ENCODE measurements around the gene TMEM242. TPM values are rescaled to one million over a fixed set of nuclear protein-coding genes. Genes with fewer than 3 reads are reported as not detected.
A peak's percentile ranks its signal among the peaks of the same experiment; 100 is the strongest.

Gene TMEM242
- total and polyA plus RNA-seq, 2 of the 13 experiments (the other 11 are each of a cell fraction or from before 2014, with no cell fraction given): 5.6 to 11.1 TPM

DNA sequence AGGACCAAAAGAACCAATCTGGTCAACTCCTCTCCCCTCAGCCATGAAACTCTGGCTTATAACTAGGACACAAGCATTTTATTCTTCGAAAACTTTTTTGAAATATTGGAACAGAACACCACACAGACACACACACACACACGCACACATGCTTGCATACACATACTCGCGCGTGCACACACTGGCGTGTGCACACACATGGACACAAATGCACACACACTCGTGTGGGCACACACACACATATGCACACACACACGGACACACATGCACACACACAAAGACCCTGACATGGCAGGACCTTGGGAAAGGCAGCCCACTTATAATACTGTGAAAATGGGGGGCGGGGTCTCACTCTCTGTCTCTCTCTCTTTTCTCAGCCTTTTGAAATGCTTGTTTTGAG, 63.9 kb downstream of the TMEM242 start:
- POLR2A ChIA-PET: no interaction called here
- in situ Hi-C loops (cut with HindIII; ENCODE audit: extremely low pct_ligation_motif_present, low pct_unique_long_range_greater_than_20kb): no loop called here
- CTCF ChIA-PET (ENCODE audit: low intra/inter-chr PET ratio, low total read pairs): no interaction called here
- TF ChIP-seq CHCHD3 (CRISPR knock-in tag; IDR thresholded peaks at IDR 0.05) (no peak), ZFYVE20 (CRISPR knock-in tag; IDR thresholded peaks at IDR 0.05; ENCODE audit: borderline replicate concordance, low read depth) (peak; percentile 23; the same call in 1 of the 2 replicates)
- TF ChIP-seq, protein P1, sequence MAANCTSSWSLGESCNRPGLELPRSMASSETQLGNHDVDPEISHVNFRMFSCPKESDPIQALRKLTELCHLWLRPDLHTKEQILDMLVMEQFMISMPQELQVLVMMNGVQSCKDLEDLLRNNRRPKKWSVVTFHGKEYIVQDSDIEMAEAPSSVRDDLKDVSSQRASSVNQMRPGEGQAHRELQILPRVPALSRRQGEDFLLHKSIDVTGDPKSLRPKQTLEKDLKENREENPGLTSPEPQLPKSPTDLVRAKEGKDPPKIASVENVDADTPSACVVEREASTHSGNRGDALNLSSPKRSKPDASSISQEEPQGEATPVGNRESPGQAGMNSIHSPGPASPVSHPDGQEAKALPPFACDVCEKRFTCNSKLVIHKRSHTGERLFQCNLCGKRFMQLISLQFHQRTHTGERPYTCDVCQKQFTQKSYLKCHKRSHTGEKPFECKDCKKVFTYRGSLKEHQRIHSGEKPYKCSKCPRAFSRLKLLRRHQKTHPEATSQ (CRISPR knock-in tag; IDR thresholded peaks at IDR 0.05; ENCODE audit: borderline replicate concordance): no peak
- TF ChIP-seq, protein P2, sequence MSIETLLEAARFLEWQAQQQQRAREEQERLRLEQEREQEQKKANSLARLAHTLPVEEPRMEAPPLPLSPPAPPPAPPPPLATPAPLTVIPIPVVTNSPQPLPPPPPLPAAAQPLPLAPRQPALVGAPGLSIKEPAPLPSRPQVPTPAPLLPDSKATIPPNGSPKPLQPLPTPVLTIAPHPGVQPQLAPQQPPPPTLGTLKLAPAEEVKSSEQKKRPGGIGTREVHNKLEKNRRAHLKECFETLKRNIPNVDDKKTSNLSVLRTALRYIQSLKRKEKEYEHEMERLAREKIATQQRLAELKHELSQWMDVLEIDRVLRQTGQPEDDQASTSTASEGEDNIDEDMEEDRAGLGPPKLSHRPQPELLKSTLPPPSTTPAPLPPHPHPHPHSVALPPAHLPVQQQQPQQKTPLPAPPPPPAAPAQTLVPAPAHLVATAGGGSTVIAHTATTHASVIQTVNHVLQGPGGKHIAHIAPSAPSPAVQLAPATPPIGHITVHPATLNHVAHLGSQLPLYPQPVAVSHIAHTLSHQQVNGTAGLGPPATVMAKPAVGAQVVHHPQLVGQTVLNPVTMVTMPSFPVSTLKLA (IDR thresholded peaks at IDR 0.05): peak; percentile 45; the same call in 1 of the 2 replicates
- Histone ChIP-seq H3K9ac (ENCODE audit: insufficient read depth, low read depth, low read length) (no peak overlapping the region), H3K4me3 (replicated peaks in 1 of 3; ENCODE audit: insufficient read depth in 1 of 3, low read depth in 2 of 3, low read length in 3 of 3) (no peak overlapping the region), H3K27ac (ENCODE audit: extremely low read length, insufficient read depth, low read length) (no peak overlapping the region), H3K27me3 (ENCODE audit: control insufficient read depth in 1 of 2, insufficient read depth in 2 of 2, low read length in 2 of 2) (peaks cover 6 to 54% of the 10 kb centered on the region in 2 experiments; a peak in 4 of 5 replicates), H3K4me1 (ENCODE audit: insufficient read depth, low read length) (peaks cover 10% of the 10 kb centered on the region), H2AFZ (ENCODE audit: low read length) (no peak overlapping the region), H4K20me1 (ENCODE audit: insufficient read depth, low read length) (no peaks in the 10 kb centered on the region; the same call in 1 of the 2 replicates), H3K9me3 (ENCODE audit: low read length) (no peaks in the 10 kb centered on the region), H3K36me3 (replicated peaks in 1 of 2; ENCODE audit: control insufficient read depth in 1 of 2, insufficient read depth in 2 of 2, low read length in 2 of 2) (no peaks in the 10 kb centered on the region), H3K79me2 (ENCODE audit: insufficient read depth, low read length) (no peaks in the 10 kb centered on the region), H3K4me2 (ENCODE audit: low read depth, low read length) (no peak overlapping the region)
- DNase-seq (ENCODE audit: low spot score): no peak
- intact Hi-C loops (cut with micrococcal nuclease; ENCODE audit: unreplicated experiment): no loop called here
- no peak for ATAC-seq
- no peak for FAIRE-seq
- WGBS (ENCODE audit: low lambda C conversion rate): 56% methylated on average over 9 of the region's 9 CpGs
- no TSS peak for BruUV-seq (replicated peaks)

DNA sequence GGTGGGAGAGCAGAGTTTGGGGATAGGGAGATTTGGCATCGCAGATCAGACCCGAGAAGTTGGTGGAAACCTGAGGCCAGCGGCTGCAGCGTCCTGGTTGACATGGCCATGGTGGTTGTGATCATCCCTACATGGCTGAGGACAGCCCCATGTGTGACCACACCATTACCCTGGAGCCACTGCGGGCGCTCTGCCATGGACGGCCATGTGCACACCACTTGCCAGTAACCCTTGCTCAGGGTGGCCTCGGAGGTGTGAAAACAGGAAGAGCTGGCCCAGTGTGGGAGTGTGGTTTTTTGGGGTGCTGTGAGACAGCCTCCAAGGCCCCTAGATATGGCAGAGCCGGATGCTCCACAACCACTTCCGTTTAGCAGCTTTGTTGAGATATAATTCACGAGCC, 64.4 kb downstream of the TMEM242 start:
- H3K79me2 ChIP-seq (ENCODE audit: insufficient read depth, low read length): no peaks in the 10 kb centered on the region
- H3K4me3 ChIP-seq (replicated peaks in 1 of 3; ENCODE audit: insufficient read depth in 1 of 3, low read depth in 2 of 3, low read length in 3 of 3): no peak overlapping the region
- 48% methylated on average over 8 of the region's 11 CpGs for WGBS (ENCODE audit: low lambda C conversion rate)
- H3K27me3 ChIP-seq (ENCODE audit: control insufficient read depth in 1 of 2, insufficient read depth in 2 of 2, low read length in 2 of 2): peaks cover 6 to 55% of the 10 kb centered on the region in 2 experiments; a peak in 4 of 5 replicates
- intact Hi-C loops (cut with micrococcal nuclease; ENCODE audit: unreplicated experiment): no loop called here
- H3K36me3 ChIP-seq (replicated peaks in 1 of 2; ENCODE audit: control insufficient read depth in 1 of 2, insufficient read depth in 2 of 2, low read length in 2 of 2): no peaks in the 10 kb centered on the region
- BruUV-seq (replicated peaks): no TSS peak
- H3K4me1 ChIP-seq (ENCODE audit: insufficient read depth, low read length): peaks cover 7% of the 10 kb centered on the region
- ATAC-seq (no peak), DNase-seq (ENCODE audit: low spot score) (no peak), FAIRE-seq (no peak)
- no peak overlapping the region for H3K9ac ChIP-seq (ENCODE audit: insufficient read depth, low read depth, low read length)
- no peaks in the 10 kb centered on the region; the same call in 1 of the 2 replicates for H4K20me1 ChIP-seq (ENCODE audit: insufficient read depth, low read length)
- no peak overlapping the region for H3K4me2 ChIP-seq (ENCODE audit: low read depth, low read length)
- no peak overlapping the region for H3K27ac ChIP-seq (ENCODE audit: extremely low read length, insufficient read depth, low read length)
- ChIA-PET POLR2A (no interaction called here), CTCF (ENCODE audit: low intra/inter-chr PET ratio, low total read pairs) (no interaction called here)
- no peaks in the 10 kb centered on the region for H3K9me3 ChIP-seq (ENCODE audit: low read length)
- in situ Hi-C loops (cut with HindIII; ENCODE audit: extremely low pct_ligation_motif_present, low pct_unique_long_range_greater_than_20kb): no loop called here
- no peak overlapping the region for H2AFZ ChIP-seq (ENCODE audit: low read length)
- TF ChIP-seq EHMT2 (IDR thresholded peaks at IDR 0.05; ENCODE audit: borderline replicate concordance, low read depth, low read length) (no peak), KDM6A (CRISPR knock-in tag; IDR thresholded peaks at IDR 0.05; ENCODE audit: low read depth) (no peak), RAD51 (IDR thresholded peaks at IDR 0.05; ENCODE audit: borderline replicate concordance) (no peak), DR1 (CRISPR knock-in tag; IDR thresholded peaks at IDR 0.05) (no peak), SETDB1 (CRISPR knock-in tag; IDR thresholded peaks at IDR 0.05; ENCODE audit: borderline replicate concordance) (no peak)
- TF ChIP-seq, protein P3, sequence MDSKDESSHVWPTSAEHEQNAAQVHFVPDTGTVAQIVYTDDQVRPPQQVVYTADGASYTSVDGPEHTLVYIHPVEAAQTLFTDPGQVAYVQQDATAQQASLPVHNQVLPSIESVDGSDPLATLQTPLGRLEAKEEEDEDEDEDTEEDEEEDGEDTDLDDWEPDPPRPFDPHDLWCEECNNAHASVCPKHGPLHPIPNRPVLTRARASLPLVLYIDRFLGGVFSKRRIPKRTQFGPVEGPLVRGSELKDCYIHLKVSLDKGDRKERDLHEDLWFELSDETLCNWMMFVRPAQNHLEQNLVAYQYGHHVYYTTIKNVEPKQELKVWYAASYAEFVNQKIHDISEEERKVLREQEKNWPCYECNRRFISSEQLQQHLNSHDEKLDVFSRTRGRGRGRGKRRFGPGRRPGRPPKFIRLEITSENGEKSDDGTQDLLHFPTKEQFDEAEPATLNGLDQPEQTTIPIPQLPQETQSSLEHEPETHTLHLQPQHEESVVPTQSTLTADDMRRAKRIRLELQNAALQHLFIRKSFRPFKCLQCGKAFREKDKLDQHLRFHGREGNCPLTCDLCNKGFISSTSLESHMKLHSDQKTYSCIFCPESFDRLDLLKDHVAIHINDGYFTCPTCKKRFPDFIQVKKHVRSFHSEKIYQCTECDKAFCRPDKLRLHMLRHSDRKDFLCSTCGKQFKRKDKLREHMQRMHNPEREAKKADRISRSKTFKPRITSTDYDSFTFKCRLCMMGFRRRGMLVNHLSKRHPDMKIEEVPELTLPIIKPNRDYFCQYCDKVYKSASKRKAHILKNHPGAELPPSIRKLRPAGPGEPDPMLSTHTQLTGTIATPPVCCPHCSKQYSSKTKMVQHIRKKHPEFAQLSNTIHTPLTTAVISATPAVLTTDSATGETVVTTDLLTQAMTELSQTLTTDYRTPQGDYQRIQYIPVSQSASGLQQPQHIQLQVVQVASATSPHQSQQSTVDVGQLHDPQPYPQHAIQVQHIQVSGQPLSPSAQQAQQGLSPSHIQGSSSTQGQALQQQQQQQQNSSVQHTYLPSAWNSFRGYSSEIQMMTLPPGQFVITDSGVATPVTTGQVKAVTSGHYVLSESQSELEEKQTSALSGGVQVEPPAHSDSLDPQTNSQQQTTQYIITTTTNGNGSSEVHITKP (CRISPR knock-in tag; IDR thresholded peaks at IDR 0.05; ENCODE audit: low read depth): no peak
